WERI-Rb-1 (cell line): ENCODE measurements around the gene HRH4.

Source experiments
- DNase-seq: peaks from one replicate; pipeline ENCODE4 v3.0.0-alpha.2; 2020
- H3K27ac ChIP-seq: fragments of 250-450 bp; sonication (Bioruptor Pico); 2 replicates; pipeline ENCODE4 v1.5.1; 2020; ENCODE audit warnings: mild to moderate bottlenecking, moderate library complexity
- H3K27me3 ChIP-seq: fragments of 250-450 bp; sonication (Bioruptor Pico); 2 replicates; pipeline ENCODE4 v1.5.1; 2021; ENCODE audit warnings: mild to moderate bottlenecking, low read depth, moderate library complexity; ENCODE audit not compliant: insufficient read depth, severe bottlenecking
- H3K36me3 ChIP-seq: fragments of 250-450 bp; sonication (Bioruptor Pico); 2 replicates; pipeline ENCODE4 v1.5.1; 2020; ENCODE audit warnings: mild to moderate bottlenecking, moderate library complexity
- H3K4me3 ChIP-seq: 2 replicates; pipeline ENCODE4 v1.5.1; 2011; ENCODE audit warnings: low read depth, mild to moderate bottlenecking, control low read depth, low read length
- H3K9me3 ChIP-seq: fragments of 250-450 bp; sonication (Bioruptor Pico); 2 replicates; pipeline ENCODE4 v1.5.1; 2021; ENCODE audit warnings: mild to moderate bottlenecking, moderate library complexity; ENCODE audit not compliant: severe bottlenecking
- TF ChIP-seq, protein P1 (sequence below): IDR thresholded peaks from 2 replicates; pipeline ENCODE4 v1.5.1; 2011; ENCODE audit warnings: low read depth, mild to moderate bottlenecking, control low read depth, inconsistent platforms, low read length

HRH4 gene

DNA sequence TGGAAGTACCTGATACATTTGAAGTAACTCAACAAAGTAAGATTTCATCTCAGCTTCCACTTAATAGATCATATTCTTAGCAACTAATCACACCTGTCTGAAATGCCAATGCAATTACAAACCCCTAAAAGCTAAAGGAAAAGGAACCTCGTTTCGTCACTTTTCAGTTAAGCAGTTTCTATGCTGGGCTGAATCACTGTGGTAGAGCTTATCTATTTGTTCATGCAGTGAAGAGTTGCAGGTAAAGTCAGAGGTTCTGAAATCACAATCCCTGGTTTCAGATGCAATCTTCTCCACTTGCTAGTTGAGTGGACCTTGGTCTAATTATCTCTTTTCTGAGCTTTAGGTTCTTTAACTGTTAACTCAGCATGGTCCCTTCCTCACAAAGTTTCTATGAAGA, 6.3 kb downstream of the HRH4 start:
- DNase-seq = no peak
- Histone ChIP-seq H3K9me3 (no peaks in the 10 kb centered on the region), H3K4me3 (no peak overlapping the region), H3K36me3 (no peaks in the 10 kb centered on the region), H3K27ac (no peak overlapping the region), H3K27me3 (no peaks in the 10 kb centered on the region)
- TF ChIP-seq, protein P1, sequence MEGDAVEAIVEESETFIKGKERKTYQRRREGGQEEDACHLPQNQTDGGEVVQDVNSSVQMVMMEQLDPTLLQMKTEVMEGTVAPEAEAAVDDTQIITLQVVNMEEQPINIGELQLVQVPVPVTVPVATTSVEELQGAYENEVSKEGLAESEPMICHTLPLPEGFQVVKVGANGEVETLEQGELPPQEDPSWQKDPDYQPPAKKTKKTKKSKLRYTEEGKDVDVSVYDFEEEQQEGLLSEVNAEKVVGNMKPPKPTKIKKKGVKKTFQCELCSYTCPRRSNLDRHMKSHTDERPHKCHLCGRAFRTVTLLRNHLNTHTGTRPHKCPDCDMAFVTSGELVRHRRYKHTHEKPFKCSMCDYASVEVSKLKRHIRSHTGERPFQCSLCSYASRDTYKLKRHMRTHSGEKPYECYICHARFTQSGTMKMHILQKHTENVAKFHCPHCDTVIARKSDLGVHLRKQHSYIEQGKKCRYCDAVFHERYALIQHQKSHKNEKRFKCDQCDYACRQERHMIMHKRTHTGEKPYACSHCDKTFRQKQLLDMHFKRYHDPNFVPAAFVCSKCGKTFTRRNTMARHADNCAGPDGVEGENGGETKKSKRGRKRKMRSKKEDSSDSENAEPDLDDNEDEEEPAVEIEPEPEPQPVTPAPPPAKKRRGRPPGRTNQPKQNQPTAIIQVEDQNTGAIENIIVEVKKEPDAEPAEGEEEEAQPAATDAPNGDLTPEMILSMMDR = no peak

DNA sequence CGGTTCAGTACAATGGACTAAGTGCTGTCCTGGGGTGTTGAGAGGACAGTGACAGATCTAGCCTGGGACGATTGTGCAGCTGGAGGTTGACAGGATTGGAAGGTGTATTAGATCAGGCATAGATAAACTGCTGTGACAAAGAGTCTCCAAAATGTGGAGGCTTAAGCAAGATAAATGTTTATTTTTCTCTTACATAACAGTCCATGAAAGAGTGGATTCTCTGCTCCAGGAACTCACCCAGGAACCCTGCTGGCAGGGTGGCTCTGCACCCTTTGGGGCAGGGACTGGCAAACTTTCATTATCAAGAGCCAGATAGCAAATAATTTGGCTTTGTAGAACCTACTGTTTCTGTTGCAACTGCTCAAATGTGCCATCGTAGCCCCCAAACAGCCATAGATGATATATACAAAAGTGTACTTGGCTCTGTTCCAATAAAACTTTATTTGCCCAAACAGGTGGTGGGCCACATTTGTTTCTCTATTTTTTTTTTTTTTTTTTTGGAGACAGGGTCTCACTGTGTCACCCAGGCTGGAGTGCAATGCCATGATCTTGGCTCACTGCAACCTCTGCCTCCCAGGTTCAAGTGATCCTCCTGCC, 9.7 kb downstream of the HRH4 start:
- H3K9me3 ChIP-seq = no peaks in the 10 kb centered on the region
- H3K36me3 ChIP-seq = no peaks in the 10 kb centered on the region
- DNase-seq = peak; percentile 28
- TF ChIP-seq, protein P1 = no peak
- H3K4me3 ChIP-seq = no peak overlapping the region
- H3K27me3 ChIP-seq = no peaks in the 10 kb centered on the region
- H3K27ac ChIP-seq = 0 out of 2 replicates have a peak overlapping the region, but pooled peaks have one; percentile 12

DNA sequence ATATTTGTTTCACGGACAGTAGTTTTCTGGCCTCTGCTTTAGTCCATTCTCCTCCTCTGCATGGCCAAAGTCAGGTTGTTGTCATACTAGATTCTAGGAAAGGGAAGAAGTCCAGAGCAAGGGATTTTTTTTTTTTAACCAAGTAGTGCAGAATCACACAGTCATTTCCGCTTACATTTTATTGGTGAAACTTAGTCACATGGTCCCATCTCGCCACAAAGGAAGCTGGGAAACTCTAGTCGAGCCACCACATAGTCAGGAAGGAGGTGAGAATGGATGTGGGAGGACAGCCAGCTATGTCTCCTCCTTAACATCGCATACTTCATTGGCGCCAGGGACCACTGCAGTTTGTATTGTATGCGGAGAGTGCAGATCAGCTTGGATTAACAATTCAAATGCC, 10.4 kb downstream of the HRH4 start:
- Histone ChIP-seq H3K36me3 (no peaks in the 10 kb centered on the region), H3K9me3 (no peaks in the 10 kb centered on the region), H3K27me3 (no peaks in the 10 kb centered on the region), H3K4me3 (no peak overlapping the region), H3K27ac (no peak overlapping the region)
- DNase-seq = no peak
- TF ChIP-seq, protein P1 = no peak

DNA sequence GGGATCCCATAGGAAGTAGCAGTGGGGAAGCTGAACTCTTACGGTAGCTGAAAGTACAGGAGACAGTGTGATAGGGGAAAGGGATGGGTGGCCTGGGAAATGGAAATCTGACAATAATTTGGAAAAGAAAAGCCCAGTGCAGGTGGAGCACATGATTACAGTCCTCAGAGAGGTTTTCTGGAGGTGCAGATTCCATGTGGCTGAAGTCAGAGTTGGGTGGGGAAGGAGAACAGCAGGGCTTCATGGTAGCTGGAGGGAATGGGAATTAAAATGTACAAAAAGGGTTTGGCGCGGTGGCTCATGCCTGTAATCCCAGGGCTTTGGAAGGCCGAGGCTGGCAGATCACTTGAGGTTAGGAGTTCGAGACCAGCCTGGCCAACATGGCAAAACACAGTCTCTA, 12.2 kb downstream of the HRH4 start:
- H3K9me3 ChIP-seq = no peaks in the 10 kb centered on the region
- TF ChIP-seq, protein P1 = no peak
- H3K27me3 ChIP-seq = no peaks in the 10 kb centered on the region
- DNase-seq = no peak
- H3K27ac ChIP-seq = no peak overlapping the region
- H3K4me3 ChIP-seq = no peak overlapping the region
- no peaks in the 10 kb centered on the region for H3K36me3 ChIP-seq

DNA sequence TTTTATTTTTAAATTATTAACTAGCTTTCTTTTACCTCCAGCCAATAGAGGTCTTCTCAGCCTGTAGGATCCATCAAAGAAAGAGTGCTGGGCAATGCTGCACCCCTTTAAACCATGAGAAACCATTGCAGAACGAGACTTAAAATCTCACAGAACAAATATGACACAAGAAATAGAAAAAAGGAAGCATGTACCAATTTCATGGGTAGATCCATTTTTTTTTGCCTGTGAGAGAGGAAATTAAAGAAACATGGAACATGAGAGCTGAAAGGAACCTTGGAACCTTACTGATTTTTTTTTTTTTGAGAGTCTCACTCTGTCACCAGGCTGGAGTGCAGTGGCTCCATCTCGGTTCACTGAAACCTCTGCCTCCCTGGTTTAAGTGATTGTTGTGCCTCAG, 14.0 kb downstream of the HRH4 start:
- no peak for DNase-seq
- H3K27ac ChIP-seq = no peak overlapping the region
- no peaks in the 10 kb centered on the region for H3K9me3 ChIP-seq
- H3K4me3 ChIP-seq = no peak overlapping the region
- no peaks in the 10 kb centered on the region for H3K36me3 ChIP-seq
- TF ChIP-seq, protein P1 = no peak
- no peaks in the 10 kb centered on the region for H3K27me3 ChIP-seq

DNA sequence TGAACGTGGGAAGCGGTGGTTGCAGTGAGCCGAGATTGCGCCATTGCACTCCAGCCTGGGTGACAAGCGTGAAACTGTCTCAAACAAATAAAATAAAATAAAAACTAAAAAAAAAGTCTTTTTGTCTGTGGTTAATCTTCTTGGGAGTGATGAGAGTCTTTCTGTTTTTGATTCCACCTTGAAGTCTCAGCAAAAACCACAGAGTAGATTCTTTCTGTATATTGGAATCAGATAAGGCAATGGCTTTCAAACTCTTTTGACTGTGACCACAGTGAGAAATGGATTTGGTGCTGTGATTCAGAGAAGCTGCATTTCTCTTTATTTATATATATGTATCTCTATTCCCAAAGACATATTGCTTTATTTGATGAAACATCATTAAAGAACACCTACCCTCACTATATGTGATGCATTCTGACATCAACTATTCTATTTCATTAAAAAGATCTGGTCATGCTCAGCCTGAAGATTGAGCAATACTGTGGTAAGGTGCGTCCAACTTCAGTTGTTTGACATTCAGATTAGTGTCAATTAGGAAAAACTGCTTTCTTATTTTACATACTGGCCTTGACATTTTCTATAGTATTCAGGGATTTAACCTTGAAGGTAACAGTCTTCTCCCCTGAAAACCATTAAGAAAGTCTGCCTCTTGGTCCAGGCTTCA, 15.6 kb downstream of the HRH4 start:
- no peak for DNase-seq
- Histone ChIP-seq H3K27me3 (no peaks in the 10 kb centered on the region), H3K27ac (no peak overlapping the region), H3K36me3 (no peaks in the 10 kb centered on the region), H3K9me3 (no peaks in the 10 kb centered on the region), H3K4me3 (no peak overlapping the region)
- TF ChIP-seq, protein P1 = no peak
